GM21367 (cell line): ENCODE measurements around the gene SUGP1.

Experiments used
- ATAC-seq: cut with Tn5 transposase; IDR thresholded peaks from one replicate; pipeline ENCODE4 v1.9.1; 2021; ENCODE audit not compliant: unreplicated experiment

The SUGP1 gene

GRCh38 chr19:19304186-19304965 is 15.9 kb downstream of the SUGP1 start:
- ATAC-seq = no peak

GRCh38 chr19:19303411-19303810 is 16.9 kb downstream of the SUGP1 start:
- no peak for ATAC-seq

- no peak for ATAC-seq
Observed at GRCh38 chr19:19300613-19301012, 19.7 kb downstream of the SUGP1 start.

GRCh38 chr19:19297759-19298158 is 22.6 kb downstream of the SUGP1 start:
- ATAC-seq = no peak

GRCh38 chr19:19296953-19297689 is 23.2 kb downstream of the SUGP1 start:
- ATAC-seq = no peak

- no peak for ATAC-seq
Observed at GRCh38 chr19:19294914-19295313, 25.4 kb downstream of the SUGP1 start.

GRCh38 chr19:19292607-19293006 is 27.7 kb downstream of the SUGP1 start:
- no peak for ATAC-seq

- no peak for ATAC-seq
Observed at GRCh38 chr19:19285686-19286085, 34.6 kb downstream of the SUGP1 start.

- ATAC-seq = no peak
Observed at GRCh38 chr19:19280561-19280960, 39.7 kb downstream of the SUGP1 start.

- ATAC-seq = no peak
Observed at GRCh38 chr19:19279853-19280252, 40.5 kb downstream of the SUGP1 start.

GRCh38 chr19:19279062-19279612 is 41.2 kb downstream of the SUGP1 start:
- ATAC-seq = no peak

GRCh38 chr19:19278315-19278714 is 42.0 kb downstream of the SUGP1 start:
- ATAC-seq = no peak

- ATAC-seq = no peak
Observed at GRCh38 chr19:19276851-19277250, 43.5 kb downstream of the SUGP1 start.

GRCh38 chr19:19276386-19276785 is 43.9 kb downstream of the SUGP1 start:
- no peak for ATAC-seq

GRCh38 chr19:19274716-19275565 is 45.4 kb downstream of the SUGP1 start:
- ATAC-seq = no peak

GRCh38 chr19:19274146-19274545 is 46.2 kb downstream of the SUGP1 start:
- no peak for ATAC-seq

GRCh38 chr19:19271828-19272599 is 48.3 kb downstream of the SUGP1 start:
- ATAC-seq = no peak

GRCh38 chr19:19270749-19271571 is 49.3 kb downstream of the SUGP1 start:
- no peak for ATAC-seq

GRCh38 chr19:19269952-19270694 is 50.2 kb downstream of the SUGP1 start:
- no peak for ATAC-seq
